Astrocyte (in vitro differentiated cells and primary cell): ENCODE measurements around the gene MPST.

Experiments
- CTCF ChIP-seq: IDR thresholded peaks from 2 replicates; pipeline ENCODE4 v1.5.1; 2011; ENCODE audit warnings: low read depth, mild to moderate bottlenecking, inconsistent platforms, low read length, moderate library complexity; ENCODE audit not compliant: insufficient read depth
- EZH2 ChIP-seq: IDR thresholded peaks from 2 replicates; pipeline ENCODE4 v1.6.1; 2012; ENCODE audit warnings: mild to moderate bottlenecking, low read length, inconsistent platforms; ENCODE audit not compliant: insufficient read depth

GRCh38 chr22:37074537-37074936 lies 55.0 kb downstream of the MPST start:
- TF ChIP-seq CTCF = no peak
- no peak for TF ChIP-seq EZH2
